Fibroblast of villous mesenchyme (primary cell): ENCODE measurements around the gene OR10G8. TPM values are rescaled to one million over a fixed set of nuclear protein-coding genes. Genes with fewer than 3 reads are reported as not detected.

Experiments
- DNase-seq: peaks from one replicate; pipeline ENCODE4 v3.0.0-alpha.2; 2010; ENCODE audit warnings: low read depth
- H3K4me3 ChIP-seq: 2 replicates; pipeline ENCODE4 v1.5.1; 2011; ENCODE audit warnings: low read depth, mild to moderate bottlenecking, low read length
- CTCF ChIP-seq: IDR thresholded peaks from 2 replicates; pipeline ENCODE4 v1.5.1; 2012; ENCODE audit warnings: low read depth, mild to moderate bottlenecking, low read length; ENCODE audit not compliant: insufficient read depth
- total RNA-seq: library from RNA; depleted of rRNA; stranded (reverse); fragments of >200 nt; gene quantifications from 2 replicates; pipeline ENCODE4 v1.2.3, GENCODE V29; 2012

Gene OR10G8
- total RNA-seq, 1 donor, result not detected

GRCh38 chr11:124069429-124070401 is 43.1 kb downstream of the OR10G8 start:
- TF ChIP-seq CTCF, result peak; percentile 82
- DNase-seq, result peak; percentile 64
- H3K4me3 ChIP-seq, result peak overlapping the region; percentile 42

- H3K4me3 ChIP-seq, result no peak overlapping the region
These were observed 44.5 kb downstream of the OR10G8 start for GRCh38 chr11:124070915-124071622.

GRCh38 chr11:124071623-124071948 is 45.0 kb downstream of the OR10G8 start:
- no peak overlapping the region for H3K4me3 ChIP-seq
- no peak for TF ChIP-seq CTCF
- no peak for DNase-seq

More at GRCh38 chr11:124070915-124071622, 44.5 kb downstream of the OR10G8 start:
- peak; percentile 82 for DNase-seq
- peak; percentile 73 for TF ChIP-seq CTCF

DNA sequence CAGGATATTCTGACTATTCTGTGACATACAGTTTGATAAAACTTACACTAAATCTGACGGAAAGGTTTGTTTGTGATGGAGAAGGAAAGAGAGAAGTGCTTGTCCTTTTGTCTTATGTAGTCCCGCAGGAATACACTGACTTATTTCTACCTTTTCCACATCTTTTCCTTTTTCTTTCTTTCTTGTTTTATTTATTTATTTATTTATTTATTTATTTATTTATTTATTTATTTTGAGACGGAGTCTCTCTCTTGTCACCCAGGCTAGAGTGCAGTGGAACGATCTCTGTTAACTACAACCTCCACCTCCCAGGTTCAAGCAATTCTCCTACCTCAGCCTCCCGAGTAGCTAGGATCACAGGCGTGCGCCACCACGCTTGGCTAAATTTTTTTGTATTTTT is 45.5 kb downstream of the OR10G8 start:
- H3K4me3 ChIP-seq, result no peak overlapping the region
- no peak for DNase-seq
- no peak for TF ChIP-seq CTCF

DNA sequence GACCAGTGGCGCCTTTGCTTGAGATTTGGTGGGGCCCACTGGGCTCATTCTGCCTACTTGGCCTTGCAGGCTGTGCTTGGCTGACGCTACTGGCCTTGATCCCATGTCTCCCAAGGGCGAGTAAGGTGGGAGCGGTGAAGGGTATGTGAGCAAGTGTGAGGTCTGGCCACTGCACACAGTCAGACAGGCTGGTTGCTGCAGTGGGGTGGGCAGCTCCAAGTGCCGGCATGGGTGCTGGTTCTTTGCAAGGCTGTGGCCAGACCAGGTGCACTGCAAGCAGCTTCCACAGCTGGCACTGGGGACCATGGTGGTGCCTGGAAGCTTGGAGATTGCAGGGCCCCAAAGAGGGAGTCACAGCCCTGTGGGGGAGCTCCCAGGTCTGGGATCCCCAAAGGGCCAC is 48.0 kb downstream of the OR10G8 start:
- no peak for TF ChIP-seq CTCF
- H3K4me3 ChIP-seq, result no peak overlapping the region
- DNase-seq, result no peak

DNA sequence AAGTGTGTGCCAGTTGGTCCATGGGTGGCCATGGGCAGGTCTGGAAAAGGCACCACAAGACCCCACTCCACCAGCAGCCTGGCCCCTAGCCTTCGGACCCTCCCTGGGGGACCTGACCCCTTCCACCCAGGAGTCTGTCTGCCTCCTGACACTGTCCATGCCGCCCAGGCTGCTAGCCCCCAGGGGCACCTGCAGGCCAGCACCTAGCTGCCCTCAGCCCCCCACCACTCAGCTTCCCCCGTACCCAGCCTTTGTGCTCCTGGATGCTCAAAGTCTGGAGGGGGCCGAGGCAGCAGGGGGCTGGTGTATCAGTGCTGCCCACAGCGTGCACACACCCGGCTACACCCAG is 48.9 kb downstream of the OR10G8 start:
- TF ChIP-seq CTCF, result no peak
- no peak for DNase-seq
- no peak overlapping the region for H3K4me3 ChIP-seq
